IMR-90 (cell line): ENCODE results near the gene HCN2.

Source experiments
- BHLHE40 ChIP-seq: fragments of 150-350 bp; IDR thresholded peaks from 2 replicates; pipeline ENCODE4 v1.6.1; 2016; ENCODE audit warnings: mild to moderate bottlenecking, low read depth, low read length
- FOS ChIP-seq: fragments of 150-350 bp; IDR thresholded peaks from 2 replicates; pipeline ENCODE4 v1.6.1; 2016; ENCODE audit warnings: low read depth, low read length
- MXI1 ChIP-seq: IDR thresholded peaks from 2 replicates; pipeline ENCODE4 v1.6.1; 2012; ENCODE audit warnings: low read depth, mild to moderate bottlenecking, low read length, moderate library complexity, borderline replicate concordance
- POLR2A ChIP-seq: IDR thresholded peaks from 2 replicates; pipeline ENCODE4 v1.6.1; 2012; ENCODE audit warnings: mild to moderate bottlenecking, low read depth, low read length
- RAD21 ChIP-seq: IDR thresholded peaks from 2 replicates; pipeline ENCODE4 v1.6.1; 2012; ENCODE audit warnings: low read length, improper control_type of control experiment
- RCOR1 ChIP-seq: IDR thresholded peaks from 2 replicates; pipeline ENCODE4 v1.6.1; 2012; ENCODE audit warnings: mild to moderate bottlenecking, low read length, improper control_type of control experiment; ENCODE audit not compliant: insufficient replicate concordance
- RFX5 ChIP-seq: IDR thresholded peaks from 2 replicates; pipeline ENCODE4 v1.8.0; 2012; ENCODE audit warnings: low read depth, mild to moderate bottlenecking, low read length, moderate library complexity
- TF ChIP-seq, protein P1 (sequence below): conservative IDR thresholded peaks from 2 replicates; pipeline ENCODE4 v1.5.1; 2012; ENCODE audit warnings: mild to moderate bottlenecking, low read depth, low read length, improper control_type of control experiment

DNA sequence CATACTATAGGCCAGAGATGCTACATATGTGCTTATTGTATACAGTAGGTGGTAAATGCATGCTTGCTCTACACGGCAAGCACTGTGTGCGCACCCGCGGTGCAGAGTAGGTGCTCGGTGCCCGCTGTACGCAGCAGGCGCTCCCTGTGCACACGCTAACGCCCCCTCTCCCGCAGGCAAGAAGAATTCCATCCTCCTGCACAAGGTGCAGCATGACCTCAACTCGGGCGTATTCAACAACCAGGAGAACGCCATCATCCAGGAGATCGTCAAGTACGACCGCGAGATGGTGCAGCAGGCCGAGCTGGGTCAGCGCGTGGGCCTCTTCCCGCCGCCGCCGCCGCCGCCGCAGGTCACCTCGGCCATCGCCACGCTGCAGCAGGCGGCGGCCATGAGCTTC is 25.9 kb downstream of the HCN2 start:
- TF ChIP-seq RCOR1 (no peak), MXI1 (no peak), POLR2A (no peak), RAD21 (no peak), BHLHE40 (no peak), FOS (no peak), RFX5 (no peak)
- TF ChIP-seq, protein P1, sequence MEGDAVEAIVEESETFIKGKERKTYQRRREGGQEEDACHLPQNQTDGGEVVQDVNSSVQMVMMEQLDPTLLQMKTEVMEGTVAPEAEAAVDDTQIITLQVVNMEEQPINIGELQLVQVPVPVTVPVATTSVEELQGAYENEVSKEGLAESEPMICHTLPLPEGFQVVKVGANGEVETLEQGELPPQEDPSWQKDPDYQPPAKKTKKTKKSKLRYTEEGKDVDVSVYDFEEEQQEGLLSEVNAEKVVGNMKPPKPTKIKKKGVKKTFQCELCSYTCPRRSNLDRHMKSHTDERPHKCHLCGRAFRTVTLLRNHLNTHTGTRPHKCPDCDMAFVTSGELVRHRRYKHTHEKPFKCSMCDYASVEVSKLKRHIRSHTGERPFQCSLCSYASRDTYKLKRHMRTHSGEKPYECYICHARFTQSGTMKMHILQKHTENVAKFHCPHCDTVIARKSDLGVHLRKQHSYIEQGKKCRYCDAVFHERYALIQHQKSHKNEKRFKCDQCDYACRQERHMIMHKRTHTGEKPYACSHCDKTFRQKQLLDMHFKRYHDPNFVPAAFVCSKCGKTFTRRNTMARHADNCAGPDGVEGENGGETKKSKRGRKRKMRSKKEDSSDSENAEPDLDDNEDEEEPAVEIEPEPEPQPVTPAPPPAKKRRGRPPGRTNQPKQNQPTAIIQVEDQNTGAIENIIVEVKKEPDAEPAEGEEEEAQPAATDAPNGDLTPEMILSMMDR = no peak
